ENCODE results near the gene GRIN1.
A peak's percentile ranks its signal among the peaks of the same experiment; 100 is the strongest.
"Not testable (repeated sequence)": the region's sequence is repeated elsewhere in the genome, so short reads cannot be mapped to it uniquely, and the experiment has no call there.

The GRIN1 gene

DNA sequence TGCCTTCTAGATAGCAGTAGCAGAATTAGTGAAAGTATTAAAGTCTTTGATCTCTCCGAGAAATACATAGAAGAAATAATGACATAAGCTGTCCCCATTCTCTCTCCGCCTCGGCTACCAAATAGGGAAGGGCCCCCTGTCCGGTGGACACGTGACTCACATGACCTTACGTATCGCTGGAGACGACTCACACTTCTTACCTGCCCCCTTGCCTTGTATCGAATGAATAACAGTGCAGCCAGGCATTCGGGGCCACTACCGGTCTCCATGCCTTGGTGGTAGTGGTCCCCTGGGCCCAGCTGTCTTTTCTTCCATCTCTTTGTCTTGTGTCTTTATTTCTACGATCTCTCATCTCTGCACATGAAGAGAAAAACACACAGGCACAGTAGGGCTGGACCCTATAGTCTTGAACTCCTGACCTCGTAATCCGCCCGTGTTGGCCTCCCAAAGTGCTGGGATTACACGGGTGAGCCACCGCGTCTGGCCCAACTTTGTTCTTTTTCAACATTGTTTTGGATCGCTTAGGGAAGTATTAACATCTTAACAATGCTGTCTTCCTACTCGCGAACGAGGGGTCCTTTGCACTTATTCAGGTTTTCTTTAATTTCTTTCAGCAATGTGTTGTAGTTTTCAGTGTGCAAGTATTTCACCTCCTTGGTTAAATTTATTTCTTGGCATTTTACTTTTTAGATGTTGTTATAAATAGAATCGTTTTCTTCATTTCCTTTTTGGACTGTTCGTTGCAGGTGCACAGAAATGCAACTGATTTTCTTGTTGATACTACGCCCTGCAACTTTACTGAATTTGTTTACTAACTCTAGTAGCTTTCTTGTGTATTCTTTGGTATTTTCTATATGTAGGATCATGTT lies 16.8 kb upstream of the GRIN1 start:
- H3K4me1 ChIP-seq (ENCODE audit: control insufficient read depth in 1 of 2, insufficient read depth in 2 of 2, low read length in 2 of 2); H3K4me3 ChIP-seq (ENCODE audit: low read depth in 1 of 2, low read length in 2 of 2); H3K9ac ChIP-seq (ENCODE audit: low read depth in 1 of 2, low read length in 2 of 2); H3K36me3 ChIP-seq (ENCODE audit: control insufficient read depth in 1 of 2, insufficient read depth in 2 of 2, low read length in 2 of 2); H3K27me3 ChIP-seq (ENCODE audit: control insufficient read depth in 1 of 2, insufficient read depth in 2 of 2, low read length in 2 of 2); H3K9me3 ChIP-seq (ENCODE audit: control insufficient read depth in 1 of 2, low read length in 2 of 2); H3K27ac ChIP-seq (ENCODE audit: low read depth, low read length): not testable (repeated sequence)

- peaks cover 7 to 15% of the 10 kb centered on the region in 2 donors for H3K4me1 ChIP-seq (ENCODE audit: control insufficient read depth in 1 of 2, insufficient read depth in 2 of 2, low read length in 2 of 2)
- not testable (repeated sequence) for H3K4me3 ChIP-seq (ENCODE audit: low read depth in 1 of 2, low read length in 2 of 2); H3K27me3 ChIP-seq (ENCODE audit: control insufficient read depth in 1 of 2, insufficient read depth in 2 of 2, low read length in 2 of 2); H3K36me3 ChIP-seq (ENCODE audit: control insufficient read depth in 1 of 2, insufficient read depth in 2 of 2, low read length in 2 of 2); H3K27ac ChIP-seq (ENCODE audit: low read depth, low read length); H3K9ac ChIP-seq (ENCODE audit: low read depth in 1 of 2, low read length in 2 of 2); H3K9me3 ChIP-seq (ENCODE audit: control insufficient read depth in 1 of 2, low read length in 2 of 2)
Observed at GRCh38 chr9:137122796-137123467, 16.0 kb upstream of the GRIN1 start.

GRCh38 chr9:137123468-137123837 lies 15.5 kb upstream of the GRIN1 start:
- Histone ChIP-seq H3K27me3 (ENCODE audit: control insufficient read depth in 1 of 2, insufficient read depth in 2 of 2, low read length in 2 of 2) (no peaks in the 10 kb centered on the region), H3K4me3 (ENCODE audit: low read depth in 1 of 2, low read length in 2 of 2) (no peak overlapping the region), H3K9me3 (ENCODE audit: control insufficient read depth in 1 of 2, low read length in 2 of 2) (no peaks in the 10 kb centered on the region), H3K9ac (ENCODE audit: low read depth in 1 of 2, low read length in 2 of 2) (no peak overlapping the region), H3K4me1 (ENCODE audit: control insufficient read depth in 1 of 2, insufficient read depth in 2 of 2, low read length in 2 of 2) (peaks cover 12 to 20% of the 10 kb centered on the region in 2 donors), H3K36me3 (ENCODE audit: control insufficient read depth in 1 of 2, insufficient read depth in 2 of 2, low read length in 2 of 2) (no peaks in the 10 kb centered on the region), H3K27ac (ENCODE audit: low read depth, low read length) (no peak overlapping the region)

DNA sequence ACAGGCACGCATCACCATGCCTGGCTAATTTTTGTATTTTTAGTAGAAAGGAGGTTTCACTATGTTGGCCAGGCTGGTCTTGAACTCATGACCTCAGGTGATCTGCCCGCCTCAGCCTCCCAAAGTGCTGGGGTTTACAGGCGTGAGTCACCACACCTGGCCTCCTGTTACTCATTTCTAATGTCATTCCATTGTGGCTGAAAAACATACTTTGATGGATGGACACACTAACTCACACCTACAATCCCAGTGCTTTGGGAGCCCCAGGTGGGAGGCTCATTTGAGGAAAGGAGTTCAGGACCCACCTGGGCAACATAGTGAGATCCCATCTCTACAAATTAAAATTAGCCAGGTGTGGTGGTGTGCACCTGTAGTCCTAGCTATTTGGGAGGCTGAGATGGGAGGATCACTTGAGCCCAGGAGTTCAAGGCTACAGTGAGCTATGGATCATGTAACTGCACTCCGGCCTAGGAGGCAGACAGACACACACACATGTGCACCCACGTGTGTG lies 14.9 kb upstream of the GRIN1 start:
- H3K9me3 ChIP-seq (ENCODE audit: control insufficient read depth in 1 of 2, low read length in 2 of 2); H3K9ac ChIP-seq (ENCODE audit: low read depth in 1 of 2, low read length in 2 of 2); H3K4me3 ChIP-seq (ENCODE audit: low read depth in 1 of 2, low read length in 2 of 2); H3K36me3 ChIP-seq (ENCODE audit: control insufficient read depth in 1 of 2, insufficient read depth in 2 of 2, low read length in 2 of 2); H3K27me3 ChIP-seq (ENCODE audit: control insufficient read depth in 1 of 2, insufficient read depth in 2 of 2, low read length in 2 of 2); H3K27ac ChIP-seq (ENCODE audit: low read depth, low read length): not testable (repeated sequence)
- peaks cover 16 to 25% of the 10 kb centered on the region in 2 donors for H3K4me1 ChIP-seq (ENCODE audit: control insufficient read depth in 1 of 2, insufficient read depth in 2 of 2, low read length in 2 of 2)

DNA sequence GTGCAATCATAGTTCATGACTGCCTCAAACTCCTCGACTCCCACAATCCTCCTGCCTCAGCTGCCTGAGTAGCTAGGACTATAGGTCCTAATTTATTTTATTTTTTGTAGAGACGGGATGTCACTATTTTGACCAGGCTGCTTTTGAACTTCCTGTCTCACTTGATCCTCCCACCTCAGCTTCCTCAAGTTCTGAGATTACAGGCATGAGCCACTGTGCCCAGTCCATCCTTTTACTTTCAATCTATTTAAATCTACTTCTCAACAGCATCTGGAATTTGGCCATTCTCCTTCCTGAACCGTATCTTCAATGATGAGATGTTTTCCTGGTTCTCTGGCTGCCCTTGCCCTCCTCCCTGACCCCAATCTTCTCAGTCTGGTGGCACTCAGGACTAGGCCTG lies 12.2 kb upstream of the GRIN1 start:
- Histone ChIP-seq H3K4me1 (ENCODE audit: control insufficient read depth in 1 of 2, insufficient read depth in 2 of 2, low read length in 2 of 2) (peaks cover 16 to 28% of the 10 kb centered on the region in 2 donors), H3K36me3 (ENCODE audit: control insufficient read depth in 1 of 2, insufficient read depth in 2 of 2, low read length in 2 of 2) (no peaks in the 10 kb centered on the region), H3K4me3 (ENCODE audit: low read depth in 1 of 2, low read length in 2 of 2) (peak overlapping the region; percentile 74 to 89), H3K9ac (ENCODE audit: low read depth in 1 of 2, low read length in 2 of 2) (peak overlapping the region in 1 of 2 donors; percentile 43), H3K27me3 (ENCODE audit: control insufficient read depth in 1 of 2, insufficient read depth in 2 of 2, low read length in 2 of 2) (no peaks in the 10 kb centered on the region), H3K27ac (ENCODE audit: low read depth, low read length) (peak overlapping the region; percentile 11), H3K9me3 (ENCODE audit: control insufficient read depth in 1 of 2, low read length in 2 of 2) (no peaks in the 10 kb centered on the region)

DNA sequence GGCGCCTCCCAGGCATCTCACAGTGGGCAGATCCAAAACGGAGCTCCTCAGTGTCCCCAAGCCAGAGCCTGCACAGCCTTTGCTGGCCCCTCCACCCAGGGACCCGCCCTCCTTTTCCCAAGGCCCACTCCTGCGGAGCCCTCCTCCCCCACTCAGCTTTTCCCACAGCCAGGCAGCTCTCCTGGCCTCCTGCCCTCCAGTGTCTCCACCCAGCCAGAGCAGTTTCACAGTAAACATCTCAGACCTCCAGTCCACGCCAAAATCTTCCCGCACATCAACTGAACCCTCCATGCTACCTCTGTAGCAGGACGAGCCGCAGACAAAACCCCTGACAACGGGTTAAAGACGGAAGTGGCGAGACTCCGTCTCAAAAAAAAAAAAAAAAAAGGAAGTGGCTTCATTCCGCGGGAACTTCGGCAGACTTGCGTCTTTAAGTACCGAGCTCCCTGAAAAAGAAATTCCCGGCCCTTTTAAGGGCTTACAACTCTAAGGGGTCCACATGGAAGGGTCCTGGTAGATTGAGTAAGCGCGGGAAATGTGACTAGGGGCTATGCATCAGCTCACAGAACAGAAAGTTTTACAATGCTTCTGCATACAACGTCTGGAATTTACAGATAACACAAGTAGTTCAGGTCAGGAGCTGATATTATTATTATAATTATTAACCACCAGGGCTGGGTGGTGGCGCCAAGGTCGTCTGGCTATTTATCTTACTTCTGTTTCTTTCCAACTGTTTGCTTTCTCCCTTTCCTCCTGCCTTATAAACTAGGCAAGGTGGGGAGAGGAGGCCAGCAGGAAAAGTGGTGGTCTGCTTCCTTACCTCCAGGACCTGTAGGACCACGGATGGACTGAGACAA lies 11.4 kb upstream of the GRIN1 start:
- no peaks in the 10 kb centered on the region for H3K27me3 ChIP-seq (ENCODE audit: control insufficient read depth in 1 of 2, insufficient read depth in 2 of 2, low read length in 2 of 2)
- peak overlapping the region; percentile 58 for H3K27ac ChIP-seq (ENCODE audit: low read depth, low read length)
- no peaks in the 10 kb centered on the region for H3K36me3 ChIP-seq (ENCODE audit: control insufficient read depth in 1 of 2, insufficient read depth in 2 of 2, low read length in 2 of 2)
- peaks cover 16 to 28% of the 10 kb centered on the region in 2 donors for H3K4me1 ChIP-seq (ENCODE audit: control insufficient read depth in 1 of 2, insufficient read depth in 2 of 2, low read length in 2 of 2)
- no peaks in the 10 kb centered on the region for H3K9me3 ChIP-seq (ENCODE audit: control insufficient read depth in 1 of 2, low read length in 2 of 2)
- peak overlapping the region; percentile 56 to 69 for H3K9ac ChIP-seq (ENCODE audit: low read depth in 1 of 2, low read length in 2 of 2)
- peak overlapping the region; percentile 74 to 89 for H3K4me3 ChIP-seq (ENCODE audit: low read depth in 1 of 2, low read length in 2 of 2)

DNA sequence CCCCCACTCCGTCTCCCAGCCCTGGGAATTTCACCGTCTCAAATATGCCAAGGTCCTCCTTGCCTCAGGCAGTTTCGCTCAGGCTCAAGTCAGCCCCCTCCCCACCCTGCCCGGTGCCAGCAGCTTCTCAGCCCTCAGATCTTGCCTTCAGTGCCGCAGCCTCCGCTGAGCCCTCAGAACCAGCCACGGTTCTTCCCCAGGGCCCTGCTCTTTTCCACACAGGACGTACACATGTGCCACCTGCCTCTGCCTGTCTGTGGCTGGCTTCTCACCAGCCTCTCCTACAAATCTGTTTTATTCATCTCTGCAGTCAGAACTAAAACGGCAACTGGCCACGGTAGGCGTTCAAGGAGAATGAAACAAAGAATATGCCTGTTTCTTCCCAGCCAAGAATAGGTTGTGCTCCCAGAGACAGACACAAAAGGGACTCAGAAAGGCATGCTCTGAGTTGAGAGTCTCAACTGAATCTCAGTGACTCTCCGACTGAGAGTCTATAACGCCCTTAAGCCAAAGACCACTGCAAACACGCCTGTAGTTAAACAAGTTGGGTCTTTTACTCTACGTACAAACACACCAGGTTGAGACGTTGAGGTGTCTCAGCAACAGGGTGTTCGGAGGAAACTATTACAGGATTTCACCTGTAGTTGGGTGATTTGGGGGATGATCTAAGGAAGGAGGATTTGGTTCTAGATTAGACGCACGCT lies 10.6 kb upstream of the GRIN1 start:
- Histone ChIP-seq H3K9ac (ENCODE audit: low read depth in 1 of 2, low read length in 2 of 2) (peak overlapping the region; percentile 56 to 69), H3K27ac (ENCODE audit: low read depth, low read length) (peak overlapping the region; percentile 58), H3K36me3 (ENCODE audit: control insufficient read depth in 1 of 2, insufficient read depth in 2 of 2, low read length in 2 of 2) (no peaks in the 10 kb centered on the region), H3K9me3 (ENCODE audit: control insufficient read depth in 1 of 2, low read length in 2 of 2) (no peaks in the 10 kb centered on the region), H3K4me1 (ENCODE audit: control insufficient read depth in 1 of 2, insufficient read depth in 2 of 2, low read length in 2 of 2) (peaks cover 16 to 28% of the 10 kb centered on the region in 2 donors), H3K4me3 (ENCODE audit: low read depth in 1 of 2, low read length in 2 of 2) (peak overlapping the region; percentile 74 to 89), H3K27me3 (ENCODE audit: control insufficient read depth in 1 of 2, insufficient read depth in 2 of 2, low read length in 2 of 2) (no peaks in the 10 kb centered on the region)

DNA sequence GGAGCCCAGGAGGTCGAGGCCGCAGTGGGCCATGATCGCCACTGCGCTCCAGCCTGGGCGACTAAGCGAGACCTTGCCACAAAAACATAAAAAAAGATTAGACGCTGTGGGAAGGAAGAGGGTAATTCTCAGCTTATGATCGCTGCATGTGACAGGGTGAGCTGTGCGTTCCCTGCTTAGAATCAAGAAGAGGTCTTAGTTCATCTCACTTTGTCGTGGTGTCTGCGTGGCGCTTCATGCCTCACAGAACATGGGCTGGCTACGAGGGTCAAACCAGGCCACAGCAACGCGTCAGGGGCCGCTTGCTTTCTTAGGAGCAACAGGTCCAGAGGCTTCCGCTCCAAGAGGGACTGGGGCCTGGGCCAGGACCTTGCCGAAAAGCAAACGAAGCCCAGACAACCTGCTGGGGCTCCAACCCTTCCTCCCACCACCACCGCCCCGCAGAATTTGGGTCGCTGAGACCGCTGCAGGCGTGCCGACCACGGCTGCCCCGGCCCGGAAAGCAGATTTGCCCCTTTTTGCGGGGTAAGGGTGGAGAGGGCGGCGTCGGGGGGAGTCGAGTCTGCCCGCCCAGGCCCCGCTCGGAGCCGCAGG lies 10.0 kb upstream of the GRIN1 start:
- no peaks in the 10 kb centered on the region for H3K36me3 ChIP-seq (ENCODE audit: control insufficient read depth in 1 of 2, insufficient read depth in 2 of 2, low read length in 2 of 2)
- peak overlapping the region; percentile 48 for H3K27ac ChIP-seq (ENCODE audit: low read depth, low read length)
- H3K9me3 ChIP-seq (ENCODE audit: control insufficient read depth in 1 of 2, low read length in 2 of 2), result no peaks in the 10 kb centered on the region
- peak overlapping the region; percentile 74 to 89 for H3K4me3 ChIP-seq (ENCODE audit: low read depth in 1 of 2, low read length in 2 of 2)
- peaks cover 16 to 28% of the 10 kb centered on the region in 2 donors for H3K4me1 ChIP-seq (ENCODE audit: control insufficient read depth in 1 of 2, insufficient read depth in 2 of 2, low read length in 2 of 2)
- peak overlapping the region; percentile 56 to 69 for H3K9ac ChIP-seq (ENCODE audit: low read depth in 1 of 2, low read length in 2 of 2)
- no peaks in the 10 kb centered on the region for H3K27me3 ChIP-seq (ENCODE audit: control insufficient read depth in 1 of 2, insufficient read depth in 2 of 2, low read length in 2 of 2)

DNA sequence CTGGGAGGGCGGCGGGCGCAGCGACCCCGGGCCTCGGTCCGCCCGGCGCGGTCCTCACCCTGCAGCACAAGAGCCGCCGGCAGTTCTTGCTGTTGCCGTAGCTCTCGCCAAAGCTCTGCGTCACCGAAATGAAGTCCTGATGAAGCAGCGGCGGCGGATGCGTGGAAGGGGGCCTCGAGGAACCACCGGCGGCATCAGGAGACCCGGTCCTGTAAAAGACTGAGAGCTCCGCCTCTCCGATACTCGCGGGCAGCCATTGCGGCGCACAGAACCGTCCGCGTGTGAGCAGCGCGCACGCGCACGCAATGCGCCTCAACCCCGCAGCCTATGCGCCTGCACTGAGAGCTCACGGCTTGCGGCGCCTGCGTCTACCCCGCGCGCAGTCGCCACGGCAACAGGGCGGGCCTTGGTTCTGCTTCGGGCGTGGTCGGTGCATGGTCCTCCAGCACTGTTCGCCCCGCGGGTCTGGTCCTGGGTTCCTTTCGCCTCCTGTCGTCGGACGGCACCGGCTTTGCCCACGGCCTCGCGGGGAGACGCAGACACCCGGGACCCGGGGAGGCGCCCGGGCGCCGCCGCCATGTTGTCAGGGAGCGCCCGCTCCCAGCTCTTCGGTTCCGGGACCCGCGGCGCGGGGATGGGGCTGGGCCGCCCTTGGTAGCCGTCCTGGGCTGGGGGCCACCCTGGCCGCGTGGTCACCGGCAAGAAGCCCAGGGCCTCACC lies 9.3 kb upstream of the GRIN1 start:
- Histone ChIP-seq H3K9me3 (ENCODE audit: control insufficient read depth in 1 of 2, low read length in 2 of 2) (no peaks in the 10 kb centered on the region), H3K4me1 (ENCODE audit: control insufficient read depth in 1 of 2, insufficient read depth in 2 of 2, low read length in 2 of 2) (peaks cover 16 to 28% of the 10 kb centered on the region in 2 donors), H3K36me3 (ENCODE audit: control insufficient read depth in 1 of 2, insufficient read depth in 2 of 2, low read length in 2 of 2) (no peaks in the 10 kb centered on the region), H3K9ac (ENCODE audit: low read depth in 1 of 2, low read length in 2 of 2) (peak overlapping the region; percentile 56 to 69), H3K4me3 (ENCODE audit: low read depth in 1 of 2, low read length in 2 of 2) (peak overlapping the region; percentile 74 to 89), H3K27ac (ENCODE audit: low read depth, low read length) (peak overlapping the region; percentile 46), H3K27me3 (ENCODE audit: control insufficient read depth in 1 of 2, insufficient read depth in 2 of 2, low read length in 2 of 2) (no peaks in the 10 kb centered on the region)

Data from duodenal mucosa (tissue), 2 donors.